Cardiac muscle cell (in vitro differentiated cells and primary cell): ENCODE results near the gene SARS2. TPM values are rescaled to one million over a fixed set of nuclear protein-coding genes. Genes with fewer than 3 reads are reported as not detected.
"Not testable (repeated sequence)": the region's sequence is repeated elsewhere in the genome, so short reads cannot be mapped to it uniquely, and the experiment has no call there.

ENCODE experiments used
- DNase-seq, 2 donors: peaks; one replicate each; pipeline versions ENCODE4 v3.0.0 to v3.0.0-alpha.2; 2010 to 2017; ENCODE audit warnings: low read depth in 1 of 2, low spot score in 1 of 2
- H3K27ac ChIP-seq: fragments of 200-600 bp; sonication (generic); 2 replicates; pipeline ENCODE4 v1.5.1; 2016
- H3K27me3 ChIP-seq: fragments of 200-600 bp; sonication (generic); 2 replicates; pipeline ENCODE4 v1.6.0; 2016; ENCODE audit warnings: control low read depth
- H3K36me3 ChIP-seq: fragments of 200-600 bp; sonication (generic); 2 replicates; pipeline ENCODE4 v1.5.1; 2016; ENCODE audit warnings: control low read depth
- H3K4me1 ChIP-seq: fragments of 200-600 bp; sonication (generic); 2 replicates; pipeline ENCODE4 v1.8.1; 2017; ENCODE audit warnings: low read depth, mild to moderate bottlenecking, mixed run types
- H3K4me3 ChIP-seq: fragments of 200-600 bp; sonication (generic); 2 replicates; pipeline ENCODE4 v1.5.1; 2016; ENCODE audit warnings: mild to moderate bottlenecking
- H3K9me3 ChIP-seq: fragments of 200-600 bp; sonication (generic); 2 replicates; pipeline ENCODE4 v1.5.1; 2017; ENCODE audit warnings: low read depth, mild to moderate bottlenecking, control low read depth
- polyA plus RNA-seq: library from polyadenylated mRNA; unstranded; fragments of >200 nt; fragmentation: Nextera tagmentation; extraction: Ambion mirVana; gene quantifications from 2 replicates; pipeline ENCODE4 v1.2.1, GENCODE V29; 2016
- total RNA-seq: library from RNA; depleted of rRNA; stranded (reverse); fragments of >200 nt; gene quantifications from 2 replicates; pipeline ENCODE4 v1.2.3, GENCODE V29; 2016
- TF ChIP-seq, protein P1 (sequence below): IDR thresholded peaks from 2 replicates; pipeline ENCODE4 v1.5.1; 2012; ENCODE audit warnings: low read depth, mild to moderate bottlenecking, low read length

SARS2 gene
- total and polyA plus RNA-seq, 2 experiments from 2014 or later, result 43.0 to 52.3 TPM

DNA sequence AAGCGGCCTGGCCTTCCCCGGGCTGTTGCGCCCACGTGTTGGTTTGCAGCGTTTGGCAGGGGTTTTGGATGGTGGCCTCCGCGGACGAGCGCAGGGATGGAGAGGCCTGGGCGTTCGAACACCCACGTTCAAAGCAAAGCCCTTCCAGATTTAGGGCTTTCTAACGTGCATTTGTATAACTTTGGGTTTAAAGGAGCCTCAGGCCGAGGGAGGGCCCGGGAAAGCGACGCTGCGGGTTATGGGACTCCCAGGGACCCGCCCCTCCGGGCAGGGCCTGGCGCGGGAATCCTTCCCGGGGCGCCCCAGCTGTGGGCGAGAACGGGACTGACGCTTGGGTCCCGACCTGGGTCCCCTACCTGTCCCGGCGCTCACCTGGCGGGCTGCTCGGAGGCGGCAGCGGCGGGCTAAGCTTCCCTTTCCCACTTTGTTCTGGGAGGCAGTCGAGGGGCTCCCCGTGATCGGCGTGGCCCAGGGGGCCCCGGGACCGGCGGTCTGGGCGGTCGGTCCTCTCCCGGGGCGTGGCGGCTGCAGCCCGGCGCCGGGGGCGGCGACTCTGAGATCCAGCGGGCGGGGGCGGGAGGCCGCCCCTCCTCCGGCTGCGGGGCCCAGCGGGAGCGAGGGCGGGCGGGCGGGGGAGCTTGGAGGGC is 44.8 kb upstream of the SARS2 start, which contains the start of gene FBXO17:
Gene FBXO17, minus strand, starts transcription at position 529 of the 647 bp plus-strand sequence. CDS start 25,423 bp downstream, outside the sequence.
- H3K4me3 ChIP-seq, result peak within 1 kb of the TSS; percentile 63
- H3K9me3 ChIP-seq, result no peaks in the 10 kb centered on the region
- TF ChIP-seq, protein P1, sequence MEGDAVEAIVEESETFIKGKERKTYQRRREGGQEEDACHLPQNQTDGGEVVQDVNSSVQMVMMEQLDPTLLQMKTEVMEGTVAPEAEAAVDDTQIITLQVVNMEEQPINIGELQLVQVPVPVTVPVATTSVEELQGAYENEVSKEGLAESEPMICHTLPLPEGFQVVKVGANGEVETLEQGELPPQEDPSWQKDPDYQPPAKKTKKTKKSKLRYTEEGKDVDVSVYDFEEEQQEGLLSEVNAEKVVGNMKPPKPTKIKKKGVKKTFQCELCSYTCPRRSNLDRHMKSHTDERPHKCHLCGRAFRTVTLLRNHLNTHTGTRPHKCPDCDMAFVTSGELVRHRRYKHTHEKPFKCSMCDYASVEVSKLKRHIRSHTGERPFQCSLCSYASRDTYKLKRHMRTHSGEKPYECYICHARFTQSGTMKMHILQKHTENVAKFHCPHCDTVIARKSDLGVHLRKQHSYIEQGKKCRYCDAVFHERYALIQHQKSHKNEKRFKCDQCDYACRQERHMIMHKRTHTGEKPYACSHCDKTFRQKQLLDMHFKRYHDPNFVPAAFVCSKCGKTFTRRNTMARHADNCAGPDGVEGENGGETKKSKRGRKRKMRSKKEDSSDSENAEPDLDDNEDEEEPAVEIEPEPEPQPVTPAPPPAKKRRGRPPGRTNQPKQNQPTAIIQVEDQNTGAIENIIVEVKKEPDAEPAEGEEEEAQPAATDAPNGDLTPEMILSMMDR, result no peak
- no peaks in the 10 kb centered on the region for H3K36me3 ChIP-seq
- DNase-seq, result peak; percentile 74 to 75
- no peaks in the 10 kb centered on the region for H3K27me3 ChIP-seq
- peak within 1 kb of the TSS; percentile 81 for H3K27ac ChIP-seq
- peaks cover 15% of the 10 kb centered on the region for H3K4me1 ChIP-seq

DNA sequence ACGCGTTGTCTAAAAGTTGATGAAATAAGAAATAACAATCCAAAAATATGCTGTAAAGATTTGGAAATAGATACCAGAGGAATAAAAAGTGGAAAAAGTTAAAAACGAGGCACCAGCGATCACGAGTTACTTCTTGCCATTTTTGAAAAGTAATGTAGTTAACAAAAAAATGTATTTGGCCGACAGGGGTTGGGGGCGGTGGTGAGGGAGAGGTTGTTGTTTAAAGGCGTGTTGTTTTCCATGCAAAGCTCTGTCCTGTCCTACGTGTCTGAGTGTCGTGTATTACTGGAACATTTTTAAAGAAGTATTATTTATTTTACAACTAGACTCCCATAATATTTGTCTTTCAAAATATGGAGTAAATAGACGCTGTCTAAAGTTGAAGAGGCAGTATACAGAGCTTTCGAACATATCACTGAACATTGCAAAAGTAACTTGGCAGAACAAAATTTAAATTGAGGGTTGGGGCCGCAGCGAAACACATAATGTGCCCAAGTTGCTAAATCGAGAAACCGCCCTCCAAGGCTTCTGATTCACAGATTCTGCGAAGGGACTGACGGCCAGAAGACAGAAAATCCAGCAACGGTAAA is 44.2 kb upstream of the SARS2 start:
- peak in 1 of 2 donors; percentile 33 for DNase-seq
- no peak overlapping the region for H3K27ac ChIP-seq
- TF ChIP-seq, protein P1, result no peak

DNA sequence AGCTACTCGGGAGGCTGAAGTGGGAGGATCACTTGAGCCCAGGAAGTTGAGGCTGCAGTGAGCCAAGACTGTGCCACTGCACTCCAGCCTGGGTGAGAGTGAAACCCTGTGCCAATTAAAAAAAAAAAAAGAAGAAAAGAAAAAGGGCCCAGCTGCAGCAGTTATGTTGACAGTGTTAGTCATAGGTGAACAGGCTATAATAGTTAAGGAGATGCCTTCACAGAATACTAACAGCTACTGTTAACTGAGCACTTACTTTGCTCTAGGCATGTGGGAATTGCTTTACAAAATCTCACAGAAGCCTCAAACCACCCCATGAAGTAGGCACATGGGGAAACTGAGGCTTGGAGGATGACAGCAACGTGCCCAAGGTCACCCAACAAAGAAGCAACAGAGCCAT is 41.1 kb upstream of the SARS2 start:
- H3K27me3 ChIP-seq, result no peaks in the 10 kb centered on the region
- H3K4me1 ChIP-seq, result peaks cover 15% of the 10 kb centered on the region
- no peak overlapping the region for H3K27ac ChIP-seq
- DNase-seq, result no peak
- H3K9me3 ChIP-seq, result no peaks in the 10 kb centered on the region
- H3K36me3 ChIP-seq, result peaks cover 3% of the 10 kb centered on the region
- TF ChIP-seq, protein P1, result no peak
- H3K4me3 ChIP-seq, result no peak overlapping the region

More for the DNA sequence above, 44.2 kb upstream of the SARS2 start:
- Histone ChIP-seq H3K4me3 (peak overlapping the region; percentile 63), H3K9me3 (no peaks in the 10 kb centered on the region), H3K36me3 (no peaks in the 10 kb centered on the region), H3K4me1 (peaks cover 15% of the 10 kb centered on the region), H3K27me3 (no peaks in the 10 kb centered on the region)

DNA sequence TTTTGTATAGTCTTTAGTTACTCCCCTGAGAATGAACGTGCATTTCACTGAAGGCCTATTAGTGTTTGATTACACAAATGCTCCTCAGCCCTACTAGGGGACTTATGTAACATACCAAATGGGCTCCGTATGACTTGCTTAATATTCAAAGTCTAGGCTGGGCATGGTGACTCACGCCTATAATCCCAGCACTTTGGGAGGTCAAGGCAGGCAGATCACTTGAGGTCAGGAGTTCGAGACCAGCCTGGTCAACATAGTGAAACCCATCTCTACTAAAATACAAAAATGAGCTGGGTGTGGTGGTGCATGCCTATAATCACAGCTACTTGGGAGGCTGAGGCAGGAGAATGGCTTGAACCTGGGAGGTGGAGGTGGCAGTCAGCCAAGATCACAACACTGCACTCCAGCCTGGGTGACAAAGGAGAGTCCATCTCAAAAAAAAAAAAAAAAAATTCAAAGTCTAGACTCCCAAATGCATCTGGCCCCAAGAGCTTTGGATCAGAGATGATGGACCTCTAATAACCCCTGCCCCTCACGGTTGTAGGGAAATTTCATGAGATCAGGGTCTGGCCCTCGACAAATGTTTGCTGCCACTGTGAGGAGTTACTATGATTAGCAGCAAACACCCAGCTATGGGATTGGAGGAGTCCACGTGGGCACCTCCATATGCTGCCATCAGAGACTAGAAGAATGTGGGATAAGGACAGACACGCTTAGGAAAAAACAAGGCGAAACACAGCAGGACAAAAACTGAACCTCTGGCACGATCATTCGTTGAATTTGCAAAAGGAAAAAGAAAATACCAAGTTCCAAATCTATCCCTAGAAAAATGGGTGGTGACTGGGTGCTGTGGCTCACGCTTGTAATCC is 40.3 kb upstream of the SARS2 start:
- H3K9me3 ChIP-seq, result no peaks in the 10 kb centered on the region
- no peak overlapping the region for H3K27ac ChIP-seq
- TF ChIP-seq, protein P1, result no peak
- peak in 1 of 2 donors; percentile 9 for DNase-seq
- no peaks in the 10 kb centered on the region for H3K27me3 ChIP-seq
- H3K4me1 ChIP-seq, result peaks cover 9% of the 10 kb centered on the region
- H3K36me3 ChIP-seq, result peaks cover 3% of the 10 kb centered on the region
- no peak overlapping the region for H3K4me3 ChIP-seq

DNA sequence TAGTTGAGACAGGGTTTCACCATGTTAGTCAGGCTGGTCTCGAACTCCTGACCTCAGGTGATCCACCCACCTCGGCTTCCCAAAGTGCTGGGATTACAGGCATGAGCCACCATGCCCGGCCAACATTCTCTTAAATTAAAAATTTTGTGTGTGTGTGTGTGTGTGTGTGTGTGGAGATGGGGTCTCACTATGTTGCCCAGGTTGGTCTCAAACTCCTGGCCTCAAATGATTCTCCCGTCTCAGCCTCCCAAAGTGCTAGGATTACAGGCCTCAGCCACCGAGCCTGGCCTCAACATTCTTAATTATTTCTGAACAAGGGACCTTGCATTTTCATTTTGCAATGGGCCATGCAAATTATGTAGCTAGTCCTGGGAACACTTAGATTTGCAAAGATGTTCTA is 35.6 kb upstream of the SARS2 start:
- H3K4me1 ChIP-seq, H3K9me3 ChIP-seq, H3K4me3 ChIP-seq, DNase-seq, H3K27ac ChIP-seq, H3K27me3 ChIP-seq, H3K36me3 ChIP-seq: not testable (repeated sequence)

DNA sequence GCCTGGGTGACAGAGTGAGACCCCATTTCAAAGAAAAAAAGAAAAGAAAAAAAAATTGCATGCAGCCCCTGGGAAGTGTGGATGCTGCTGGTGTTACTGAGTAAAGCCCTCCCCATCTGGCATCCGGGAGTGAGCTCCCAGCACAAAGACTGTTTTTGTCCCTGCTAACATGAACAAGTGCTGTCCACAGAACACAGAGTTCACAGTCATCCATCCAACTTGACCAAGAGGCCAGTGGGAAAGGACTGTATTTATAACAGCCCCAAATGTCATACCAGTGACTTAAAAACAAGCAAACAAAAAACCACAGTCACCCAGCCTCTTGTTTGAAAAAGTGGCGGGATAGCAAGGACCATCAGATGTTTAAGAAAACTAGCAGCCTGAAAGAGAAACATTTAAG is 34.2 kb upstream of the SARS2 start:
- no peaks in the 10 kb centered on the region for H3K27me3 ChIP-seq
- TF ChIP-seq, protein P1, result no peak
- H3K4me3 ChIP-seq, result no peak overlapping the region
- no peak for DNase-seq
- no peak overlapping the region for H3K27ac ChIP-seq
- peaks cover 3% of the 10 kb centered on the region for H3K36me3 ChIP-seq
- no peaks in the 10 kb centered on the region for H3K9me3 ChIP-seq
- H3K4me1 ChIP-seq, result no peaks in the 10 kb centered on the region
